ENCODE data around the gene R3HDM4. TPM values are rescaled to one million over a fixed set of nuclear protein-coding genes. Genes with fewer than 3 reads are reported as not detected.

Gene R3HDM4
- total and polyA plus RNA-seq, 4 donors: 20.9 to 72.2 (median 47.6) TPM

DNA sequence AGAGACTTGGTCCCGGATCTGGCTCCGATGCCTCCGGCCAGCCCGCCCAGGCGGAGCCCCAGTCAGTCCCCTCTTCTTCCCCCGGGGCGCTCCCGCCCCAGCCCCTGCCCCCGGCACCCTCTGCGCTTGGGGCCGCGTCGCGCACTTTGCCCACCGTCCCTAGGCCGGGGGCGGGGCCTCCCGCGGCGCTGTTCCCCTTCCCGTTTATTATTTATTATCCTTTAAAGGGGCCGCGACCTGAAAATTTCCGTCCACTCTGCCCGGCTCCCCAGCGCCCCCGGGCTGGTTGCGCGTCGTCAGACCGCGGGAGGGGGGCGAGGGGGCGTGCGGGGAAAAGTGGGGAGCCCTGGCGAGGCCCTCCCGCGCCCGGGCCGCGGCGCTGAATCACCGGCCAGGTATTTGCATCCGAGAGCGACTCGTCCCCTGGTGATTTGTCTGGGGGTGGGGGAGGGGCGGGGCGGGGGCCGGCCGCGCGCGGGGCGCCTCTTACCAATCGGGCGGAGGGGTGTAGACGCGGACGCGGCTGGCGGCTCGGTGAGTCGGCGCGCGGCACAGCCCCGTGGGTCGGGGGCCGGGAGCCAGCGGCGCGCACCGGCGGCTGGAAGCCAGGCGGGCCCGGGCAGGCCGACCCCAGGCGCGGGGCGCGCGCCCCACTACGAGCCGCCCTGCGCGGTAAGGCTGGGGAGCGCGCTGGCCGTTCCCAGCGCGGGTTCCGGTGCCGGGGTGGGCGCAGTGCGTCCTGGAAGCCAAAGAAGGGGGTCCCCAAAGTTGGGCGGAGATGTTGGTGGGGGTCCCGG is 12.7 kb upstream of the R3HDM4 start, which contains the start of gene ARID3A:
ARID3A (plus strand) TSS at position 510 of the 797 bp plus-strand sequence. CDS start 3,494 bp downstream, outside the sequence.
- Histone ChIP-seq H3K27me3 (ENCODE audit: control insufficient read depth, insufficient read depth, low read length) (peaks cover 6% of the 10 kb centered on the region), H3K36me3 (ENCODE audit: control insufficient read depth, insufficient read depth, low read length) (peaks cover 25% of the 10 kb centered on the region), H3K9me3 (ENCODE audit: control insufficient read depth, insufficient read depth, low read length) (no peaks in the 10 kb centered on the region), H3K4me1 (ENCODE audit: control insufficient read depth, insufficient read depth, low read length) (peaks cover 44% of the 10 kb centered on the region), H3K27ac (ENCODE audit: low read depth, low read length) (peak within 1 kb of the TSS; percentile 69), H3K4me3 (ENCODE audit: low read depth, low read length) (peak within 1 kb of the TSS; percentile 83)
- WGBS (ENCODE audit: insufficient coverage): under 1% methylated on average over 81 of the region's 97 CpGs
- peak; percentile 62 to 95 (median 78) for DNase-seq (ENCODE audit: low read depth in 4 of 6, low spot score in 6 of 6)

DNA sequence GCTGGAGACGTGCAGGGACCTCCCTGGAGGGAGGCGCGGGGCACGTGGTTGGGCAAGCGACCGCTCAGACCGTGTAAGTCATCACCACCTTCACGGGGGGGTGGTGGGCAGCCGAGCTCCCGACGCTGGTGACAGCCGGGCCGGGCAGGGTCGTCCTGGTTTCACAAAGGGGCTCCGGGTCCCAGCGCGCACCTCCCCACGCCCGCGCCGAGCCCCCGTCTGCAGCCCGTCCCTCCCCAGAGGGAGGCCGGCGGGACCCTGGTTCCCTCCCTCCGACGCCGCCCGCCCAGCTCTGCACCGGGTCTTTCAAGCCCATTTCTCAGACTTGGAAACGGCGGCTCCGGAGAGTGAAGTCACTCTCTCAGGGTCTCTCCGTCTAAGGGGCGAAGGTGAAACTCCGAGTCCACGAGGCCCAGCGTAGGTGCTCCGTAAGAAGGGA is 12.1 kb upstream of the R3HDM4 start:
- peak overlapping the region; percentile 15 for H3K27ac ChIP-seq (ENCODE audit: low read depth, low read length)
- H3K4me1 ChIP-seq (ENCODE audit: control insufficient read depth, insufficient read depth, low read length): peaks cover 46% of the 10 kb centered on the region
- H3K27me3 ChIP-seq (ENCODE audit: control insufficient read depth, insufficient read depth, low read length): peaks cover 12% of the 10 kb centered on the region
- peaks cover 23% of the 10 kb centered on the region for H3K36me3 ChIP-seq (ENCODE audit: control insufficient read depth, insufficient read depth, low read length)
- peak overlapping the region; percentile 60 for H3K4me3 ChIP-seq (ENCODE audit: low read depth, low read length)
- WGBS (ENCODE audit: insufficient coverage): 0% methylated on average over 39 of the region's 39 CpGs
- no peaks in the 10 kb centered on the region for H3K9me3 ChIP-seq (ENCODE audit: control insufficient read depth, insufficient read depth, low read length)
- peak in 1 of 6 donors; percentile 53 for DNase-seq (ENCODE audit: low read depth in 4 of 6, low spot score in 6 of 6)

DNA sequence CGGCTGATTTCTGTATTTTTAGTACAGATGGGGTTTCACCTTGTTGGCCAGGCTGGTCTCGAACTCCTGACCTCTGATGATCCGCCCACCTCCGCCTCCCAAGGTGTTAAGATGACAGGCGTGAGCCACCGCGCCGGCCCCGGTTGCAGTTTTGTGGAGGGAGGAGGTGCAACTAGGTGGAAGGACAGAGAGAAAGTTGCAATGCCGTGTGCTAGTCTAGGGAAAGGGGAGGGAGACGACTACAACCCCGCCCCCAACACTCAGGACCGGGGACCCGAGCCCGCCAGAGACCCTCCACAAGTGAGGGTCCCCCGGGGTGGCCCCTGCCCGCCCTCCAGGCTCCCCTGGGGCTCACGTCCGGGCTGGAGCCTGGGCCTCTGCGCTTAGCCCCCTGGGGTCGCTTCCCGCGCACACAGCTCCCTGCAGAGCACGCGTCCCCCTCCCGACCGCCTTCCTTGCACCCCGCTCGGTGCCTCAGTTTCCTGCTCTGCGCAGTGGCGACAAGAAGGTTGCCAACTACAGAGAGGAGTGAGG is 11.6 kb upstream of the R3HDM4 start:
- Histone ChIP-seq H3K27ac (ENCODE audit: low read depth, low read length) (no peak overlapping the region), H3K4me3 (ENCODE audit: low read depth, low read length) (peak overlapping the region; percentile 60), H3K4me1 (ENCODE audit: control insufficient read depth, insufficient read depth, low read length) (peaks cover 49% of the 10 kb centered on the region), H3K27me3 (ENCODE audit: control insufficient read depth, insufficient read depth, low read length) (peaks cover 17% of the 10 kb centered on the region), H3K36me3 (ENCODE audit: control insufficient read depth, insufficient read depth, low read length) (peaks cover 18% of the 10 kb centered on the region), H3K9me3 (ENCODE audit: control insufficient read depth, insufficient read depth, low read length) (no peaks in the 10 kb centered on the region)
- WGBS (ENCODE audit: insufficient coverage): 14% methylated on average over 24 of the region's 31 CpGs
- no peak for DNase-seq (ENCODE audit: low read depth in 4 of 6, low spot score in 6 of 6)

DNA sequence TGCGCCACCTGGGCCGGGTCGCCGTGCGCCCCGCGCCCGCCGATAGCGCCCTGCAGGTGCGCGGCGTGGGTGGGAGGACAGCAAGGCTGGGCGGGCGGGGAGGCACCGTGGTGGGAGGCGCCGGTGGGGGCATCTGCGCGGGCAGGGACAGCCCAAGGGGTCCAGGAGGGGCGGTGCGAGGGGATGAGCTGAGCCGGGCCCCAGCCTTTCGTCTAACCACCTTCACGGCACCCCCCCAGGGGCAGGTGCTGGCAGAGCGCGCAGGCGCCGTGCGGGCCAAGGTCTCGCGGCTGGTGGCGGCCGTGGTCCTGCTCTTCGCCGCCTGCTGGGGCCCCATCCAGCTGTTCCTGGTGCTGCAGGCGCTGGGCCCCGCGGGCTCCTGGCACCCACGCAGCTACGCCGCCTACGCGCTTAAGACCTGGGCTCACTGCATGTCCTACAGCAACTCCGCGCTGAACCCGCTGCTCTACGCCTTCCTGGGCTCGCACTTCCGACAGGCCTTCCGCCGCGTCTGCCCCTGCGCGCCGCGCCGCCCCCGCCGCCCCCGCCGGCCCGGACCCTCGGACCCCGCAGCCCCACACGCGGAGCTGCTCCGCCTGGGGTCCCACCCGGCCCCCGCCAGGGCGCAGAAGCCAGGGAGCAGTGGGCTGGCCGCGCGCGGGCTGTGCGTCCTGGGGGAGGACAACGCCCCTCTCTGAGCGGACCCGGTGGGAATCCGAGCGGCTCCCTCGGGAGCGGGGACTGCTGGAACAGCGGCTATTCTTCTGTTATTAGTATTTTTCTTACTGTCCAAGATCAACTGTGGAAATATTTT is 7.2 kb upstream of the R3HDM4 start:
- DNase-seq (ENCODE audit: low read depth in 4 of 6, low spot score in 6 of 6): peak in 1 of 6 donors; percentile 63
- H3K4me1 ChIP-seq (ENCODE audit: control insufficient read depth, insufficient read depth, low read length): peaks cover 55% of the 10 kb centered on the region
- WGBS (ENCODE audit: insufficient coverage): 3% methylated on average over 82 of the region's 84 CpGs
- H3K27me3 ChIP-seq (ENCODE audit: control insufficient read depth, insufficient read depth, low read length): peaks cover 45% of the 10 kb centered on the region
- no peaks in the 10 kb centered on the region for H3K36me3 ChIP-seq (ENCODE audit: control insufficient read depth, insufficient read depth, low read length)
- no peaks in the 10 kb centered on the region for H3K9me3 ChIP-seq (ENCODE audit: control insufficient read depth, insufficient read depth, low read length)
- H3K27ac ChIP-seq (ENCODE audit: low read depth, low read length): no peak overlapping the region
- no peak overlapping the region for H3K4me3 ChIP-seq (ENCODE audit: low read depth, low read length)

DNA sequence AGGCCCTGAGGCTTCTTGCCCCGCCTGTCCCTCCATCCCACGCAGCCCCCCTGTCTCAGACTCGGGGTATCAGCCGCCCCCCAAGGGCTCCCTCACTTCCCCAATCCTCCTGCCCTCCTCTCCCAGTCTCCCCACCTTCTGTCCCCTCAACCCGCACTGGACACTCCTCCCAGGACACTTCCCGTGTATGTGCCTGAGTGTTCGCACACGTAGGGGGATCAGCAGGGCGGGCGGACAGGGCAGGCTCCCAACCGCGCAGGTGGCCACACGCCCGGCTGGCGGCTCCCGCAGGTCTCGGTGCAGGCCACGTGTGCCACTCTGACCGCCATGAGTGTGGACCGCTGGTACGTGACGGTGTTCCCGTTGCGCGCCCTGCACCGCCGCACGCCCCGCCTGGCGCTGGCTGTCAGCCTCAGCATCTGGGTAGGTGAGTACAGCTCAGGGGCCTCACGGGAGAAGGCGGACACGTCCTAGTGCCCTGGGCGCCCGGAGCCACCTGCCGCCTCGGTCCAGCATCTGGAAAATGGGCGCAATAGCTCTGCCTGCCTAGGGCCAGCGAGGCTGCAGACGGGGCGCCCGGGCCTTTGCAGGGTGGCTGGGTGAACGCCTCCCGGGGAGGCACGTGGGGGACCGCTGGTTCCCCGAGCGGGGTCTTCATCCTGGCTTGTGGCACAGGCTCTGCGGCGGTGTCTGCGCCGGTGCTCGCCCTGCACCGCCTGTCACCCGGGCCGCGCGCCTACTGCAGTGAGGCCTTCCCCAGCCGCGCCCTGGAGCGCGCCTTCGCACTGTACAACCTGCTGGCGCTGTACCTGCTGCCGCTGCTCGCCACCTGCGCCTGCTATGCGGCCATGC is 6.4 kb upstream of the R3HDM4 start:
- H3K4me1 ChIP-seq (ENCODE audit: control insufficient read depth, insufficient read depth, low read length): peaks cover 47% of the 10 kb centered on the region
- no peak overlapping the region for H3K4me3 ChIP-seq (ENCODE audit: low read depth, low read length)
- 2% methylated on average over 68 of the region's 68 CpGs for WGBS (ENCODE audit: insufficient coverage)
- no peak overlapping the region for H3K27ac ChIP-seq (ENCODE audit: low read depth, low read length)
- H3K9me3 ChIP-seq (ENCODE audit: control insufficient read depth, insufficient read depth, low read length): no peaks in the 10 kb centered on the region
- H3K36me3 ChIP-seq (ENCODE audit: control insufficient read depth, insufficient read depth, low read length): no peaks in the 10 kb centered on the region
- peak in 1 of 6 donors; percentile 18 for DNase-seq (ENCODE audit: low read depth in 4 of 6, low spot score in 6 of 6)
- H3K27me3 ChIP-seq (ENCODE audit: control insufficient read depth, insufficient read depth, low read length): peaks cover 45% of the 10 kb centered on the region

DNA sequence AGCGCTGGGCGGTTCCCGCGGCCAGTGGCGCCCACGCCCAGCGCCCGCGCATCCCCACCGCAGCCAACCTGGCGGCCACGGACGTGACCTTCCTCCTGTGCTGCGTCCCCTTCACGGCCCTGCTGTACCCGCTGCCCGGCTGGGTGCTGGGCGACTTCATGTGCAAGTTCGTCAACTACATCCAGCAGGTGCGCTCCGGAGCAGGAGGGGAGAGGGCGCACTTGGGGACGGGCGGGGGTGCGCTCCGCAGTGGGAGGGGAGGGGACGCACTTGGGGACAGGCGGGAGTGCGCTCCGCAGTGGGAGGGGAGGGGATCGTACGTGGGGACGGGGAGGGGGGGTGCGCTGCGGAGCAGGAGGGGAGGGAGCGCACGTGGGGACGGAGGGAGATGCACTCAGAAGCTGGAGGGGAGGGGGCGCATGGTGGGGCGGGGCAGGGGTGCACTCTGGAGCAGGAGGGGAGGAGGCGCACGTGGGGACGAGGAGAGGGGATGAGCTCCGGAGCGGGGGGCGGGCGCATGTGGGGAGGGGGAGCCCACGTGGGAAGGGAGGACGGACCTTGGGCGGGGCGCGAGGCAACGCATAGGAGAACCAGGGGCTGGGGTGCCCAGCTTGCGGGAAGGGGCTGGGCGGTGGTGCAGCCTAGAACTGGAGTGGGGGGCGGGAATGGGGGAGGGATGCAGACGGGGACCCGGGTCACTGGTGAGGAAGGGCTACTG is 5.6 kb upstream of the R3HDM4 start:
- Histone ChIP-seq H3K27ac (ENCODE audit: low read depth, low read length) (no peak overlapping the region), H3K4me3 (ENCODE audit: low read depth, low read length) (no peak overlapping the region), H3K27me3 (ENCODE audit: control insufficient read depth, insufficient read depth, low read length) (peaks cover 45% of the 10 kb centered on the region), H3K36me3 (ENCODE audit: control insufficient read depth, insufficient read depth, low read length) (no peaks in the 10 kb centered on the region), H3K4me1 (ENCODE audit: control insufficient read depth, insufficient read depth, low read length) (peaks cover 48% of the 10 kb centered on the region), H3K9me3 (ENCODE audit: control insufficient read depth, insufficient read depth, low read length) (no peaks in the 10 kb centered on the region)
- WGBS (ENCODE audit: insufficient coverage): 1% methylated on average over 46 of the region's 58 CpGs
- DNase-seq (ENCODE audit: low read depth in 4 of 6, low spot score in 6 of 6): no peak

DNA sequence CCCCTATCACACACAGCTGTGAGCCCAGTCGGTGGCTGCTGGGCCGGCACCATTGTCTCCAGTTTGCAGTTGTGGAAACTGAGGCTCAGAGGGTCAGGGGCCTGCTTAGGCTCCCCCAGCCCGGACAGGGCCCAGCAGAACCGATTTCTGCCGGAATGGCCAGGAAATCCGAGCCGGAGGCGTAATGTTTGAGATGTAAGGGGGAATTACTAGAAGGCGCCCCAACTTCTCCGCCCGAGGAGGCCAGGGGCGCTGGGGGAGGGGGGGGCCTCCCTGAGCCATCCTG is 5.1 kb upstream of the R3HDM4 start:
- Histone ChIP-seq H3K27me3 (ENCODE audit: control insufficient read depth, insufficient read depth, low read length) (peaks cover 45% of the 10 kb centered on the region), H3K9me3 (ENCODE audit: control insufficient read depth, insufficient read depth, low read length) (no peaks in the 10 kb centered on the region), H3K36me3 (ENCODE audit: control insufficient read depth, insufficient read depth, low read length) (no peaks in the 10 kb centered on the region), H3K4me3 (ENCODE audit: low read depth, low read length) (no peak overlapping the region), H3K27ac (ENCODE audit: low read depth, low read length) (no peak overlapping the region), H3K4me1 (ENCODE audit: control insufficient read depth, insufficient read depth, low read length) (peaks cover 51% of the 10 kb centered on the region)
- WGBS (ENCODE audit: insufficient coverage): 3% methylated on average over 12 of the region's 12 CpGs
- no peak for DNase-seq (ENCODE audit: low read depth in 4 of 6, low spot score in 6 of 6)

DNA sequence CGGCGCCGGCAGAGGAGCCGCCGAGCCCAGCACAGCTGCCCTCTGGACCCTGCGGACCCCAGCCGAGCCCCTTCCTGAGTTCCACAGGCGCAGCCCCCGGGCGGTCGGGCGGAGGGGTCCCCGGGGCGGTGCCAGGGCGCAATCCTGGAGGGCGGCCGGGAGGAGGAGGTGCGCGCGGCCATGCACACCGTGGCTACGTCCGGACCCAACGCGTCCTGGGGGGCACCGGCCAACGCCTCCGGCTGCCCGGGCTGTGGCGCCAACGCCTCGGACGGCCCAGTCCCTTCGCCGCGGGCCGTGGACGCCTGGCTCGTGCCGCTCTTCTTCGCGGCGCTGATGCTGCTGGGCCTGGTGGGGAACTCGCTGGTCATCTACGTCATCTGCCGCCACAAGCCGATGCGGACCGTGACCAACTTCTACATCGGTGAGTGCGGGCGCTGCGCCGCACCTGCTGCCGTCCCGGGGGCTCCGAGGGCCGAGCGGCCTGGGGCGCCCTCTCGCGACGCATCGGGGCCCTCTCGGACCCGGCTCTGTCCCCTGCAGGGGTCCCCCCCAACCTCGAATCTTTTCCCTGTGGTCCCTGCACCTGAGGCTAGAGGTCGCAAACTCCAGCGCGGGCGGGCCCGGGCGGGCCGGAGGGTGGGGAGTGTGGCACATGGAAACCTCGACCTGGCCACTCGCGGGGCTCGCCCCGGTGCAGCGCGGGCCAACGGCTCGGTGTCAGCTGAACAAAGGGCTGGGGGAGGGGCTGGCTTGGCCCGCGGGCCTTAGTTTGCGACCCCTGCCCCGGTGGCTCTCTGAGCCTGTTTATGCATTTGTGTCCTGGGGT is 4.5 kb upstream of the R3HDM4 start, which contains the start of gene KISS1R:
KISS1R (plus strand) TSS at position 11 of the 829 bp plus-strand sequence; CDS start at position 181, 170 bp downstream.
- Histone ChIP-seq H3K4me3 (ENCODE audit: low read depth, low read length) (peak within 1 kb of the TSS; percentile 2), H3K36me3 (ENCODE audit: control insufficient read depth, insufficient read depth, low read length) (no peaks in the 10 kb centered on the region), H3K9me3 (ENCODE audit: control insufficient read depth, insufficient read depth, low read length) (no peaks in the 10 kb centered on the region), H3K27ac (ENCODE audit: low read depth, low read length) (no peak within 1 kb of the TSS), H3K27me3 (ENCODE audit: control insufficient read depth, insufficient read depth, low read length) (peaks cover 45% of the 10 kb centered on the region), H3K4me1 (ENCODE audit: control insufficient read depth, insufficient read depth, low read length) (peaks cover 51% of the 10 kb centered on the region)
- WGBS (ENCODE audit: insufficient coverage): under 1% methylated on average over 87 of the region's 87 CpGs
- DNase-seq (ENCODE audit: low read depth in 4 of 6, low spot score in 6 of 6): peak in 1 of 6 donors; percentile 45

Measured in spinal cord (tissue), 10 donors.